ENCODE data around the gene PCP4L1. TPM values are rescaled to one million over a fixed set of nuclear protein-coding genes. Genes with fewer than 3 reads are reported as not detected.

The PCP4L1 gene
- total RNA-seq, 1 experiment from 2014 or later: 1.2 TPM

- H3K9me3 Mint-ChIP-seq: no peaks in the 10 kb centered on the region
- CTCF ChIA-PET: interaction anchor here (1.1 to 2.3 kb wide), 5 partner anchors 12 to 172 kb away, joined by 3 to 15 read pairs (median 6); partner anchors contain the start of genes ADAMTS4 and TOMM40L
- H3K4me1 Mint-ChIP-seq: peaks cover 6% of the 10 kb centered on the region
- TF ChIP-seq CTCF (IDR thresholded peaks at IDR 0.05) (peak; percentile 81), ZNF532 (CRISPR knock-in tag; IDR thresholded peaks at IDR 0.05; ENCODE audit: borderline replicate concordance) (no peak), ZNF232 (CRISPR knock-in tag; IDR thresholded peaks at IDR 0.05) (0 out of 2 replicates have a peak, but pooled peaks have one; percentile 20)
- H3K4me3 Mint-ChIP-seq: no peak overlapping the region
- peak overlapping the region; percentile 93 for H3K27ac Mint-ChIP-seq
- H3K27me3 Mint-ChIP-seq (ENCODE audit: low read depth): no peaks in the 10 kb centered on the region; the same call in 1 of the 2 replicates
- POLR2A ChIA-PET: no interaction called here
- ATAC-seq: peak; percentile 98
- peak; percentile 91 for DNase-seq (ENCODE audit: low spot score)
- peaks cover 65% of the 10 kb centered on the region for H3K36me3 Mint-ChIP-seq
Observed at GRCh38 chr1:161209790-161210409, 48.6 kb upstream of the PCP4L1 start.

- no peak overlapping the region for H3K27ac Mint-ChIP-seq
- peaks cover 45% of the 10 kb centered on the region for H3K36me3 Mint-ChIP-seq
- CTCF ChIA-PET: no interaction called here
- no peak for TF ChIP-seq FOXJ3 (CRISPR knock-in tag; IDR thresholded peaks at IDR 0.05; ENCODE audit: borderline replicate concordance)
- no peak for TF ChIP-seq SMAD4 (CRISPR knock-in tag; IDR thresholded peaks at IDR 0.05)
- no peak for TF ChIP-seq CTCF (IDR thresholded peaks at IDR 0.05)
- no peak for TF ChIP-seq ZSCAN18 (CRISPR knock-in tag; IDR thresholded peaks at IDR 0.05)
- TF ChIP-seq HMGXB4 (CRISPR knock-in tag; IDR thresholded peaks at IDR 0.05): no peak
- no peak for TF ChIP-seq E2F4 (CRISPR knock-in tag; IDR thresholded peaks at IDR 0.05; ENCODE audit: borderline replicate concordance, low read depth)
- TF ChIP-seq KAT7 (CRISPR knock-in tag; IDR thresholded peaks at IDR 0.05; ENCODE audit: borderline replicate concordance): no peak
- no peak for TF ChIP-seq CBFB (CRISPR knock-in tag; IDR thresholded peaks at IDR 0.05; ENCODE audit: low read depth)
- no peak for TF ChIP-seq SMAD3 (CRISPR knock-in tag; IDR thresholded peaks at IDR 0.05; ENCODE audit: borderline replicate concordance)
- no peak for TF ChIP-seq TEAD4 (CRISPR knock-in tag; IDR thresholded peaks at IDR 0.05)
- no peak for TF ChIP-seq ESRRA (CRISPR knock-in tag; IDR thresholded peaks at IDR 0.05; ENCODE audit: borderline replicate concordance)
- no peak for TF ChIP-seq TEAD1 (CRISPR knock-in tag; IDR thresholded peaks at IDR 0.05)
- no peak for TF ChIP-seq E2F1 (CRISPR knock-in tag; IDR thresholded peaks at IDR 0.05)
- no peak for TF ChIP-seq USF2 (CRISPR knock-in tag; IDR thresholded peaks at IDR 0.05)
- TF ChIP-seq MXD4 (CRISPR knock-in tag; IDR thresholded peaks at IDR 0.05; ENCODE audit: borderline replicate concordance): no peak
- no peak for TF ChIP-seq CREB1 (CRISPR knock-in tag; IDR thresholded peaks at IDR 0.05)
- no peak for TF ChIP-seq TP53 (CRISPR knock-in tag; IDR thresholded peaks at IDR 0.05)
- TF ChIP-seq ZNF232 (CRISPR knock-in tag; IDR thresholded peaks at IDR 0.05): no peak
Observed at GRCh38 chr1:161214369-161214768, 44.2 kb upstream of the PCP4L1 start.

More at GRCh38 chr1:161214369-161214768, 44.2 kb upstream of the PCP4L1 start:
- no peak overlapping the region for H3K4me3 Mint-ChIP-seq
- POLR2A ChIA-PET: no interaction called here
- no peaks in the 10 kb centered on the region for H3K9me3 Mint-ChIP-seq
- peaks cover 32% of the 10 kb centered on the region for H3K4me1 Mint-ChIP-seq
- ATAC-seq: no peak
- H3K27me3 Mint-ChIP-seq (ENCODE audit: low read depth): no peaks in the 10 kb centered on the region; the same call in 1 of the 2 replicates
- DNase-seq (ENCODE audit: low spot score): no peak

Data from WTC11 (cell line).